Activated naive CD4-positive, alpha-beta T cell treated with anti-CD3 and anti-CD28 coated beads, Interleukin-2, amount 10 ng/mL, durations not matched to agents 7 days and 5 days (primary cell): Measurements from ENCODE around the gene PLD3.
A peak's percentile ranks its signal among the peaks of the same experiment; 100 is the strongest.

Experiments used
- CTCF ChIA-PET: fragments of 350-600 bp; sonication (Branson Sonifier 250); formaldehyde crosslinking; loops from one replicate; lab custom pipeline; 2021; ENCODE audit warnings: antibody characterized with exemption; lab: Charles Lee
- DNase-seq: peaks from one replicate; pipeline ENCODE4 v3.0.0-alpha.2; 2020
- H3K27ac Mint-ChIP-seq: one replicate; pipeline ENCODE4 v1.8.0; 2021; ENCODE audit warnings: mild to moderate bottlenecking, moderate library complexity, mixed read lengths
- H3K27me3 Mint-ChIP-seq: one replicate; pipeline ENCODE4 v1.8.0; 2021; ENCODE audit warnings: mild to moderate bottlenecking, mixed read lengths
- H3K36me3 Mint-ChIP-seq: one replicate; pipeline ENCODE4 v1.8.0; 2021; ENCODE audit warnings: mixed read lengths
- H3K4me1 Mint-ChIP-seq: one replicate; pipeline ENCODE4 v1.8.0; 2021; ENCODE audit warnings: mixed read lengths
- H3K4me3 Mint-ChIP-seq: one replicate; pipeline ENCODE4 v1.8.0; 2021; ENCODE audit warnings: mild to moderate bottlenecking, moderate library complexity, mixed read lengths
- H3K9me3 Mint-ChIP-seq: one replicate; pipeline ENCODE4 v1.8.0; 2021; ENCODE audit warnings: mixed read lengths

The PLD3 gene

DNA sequence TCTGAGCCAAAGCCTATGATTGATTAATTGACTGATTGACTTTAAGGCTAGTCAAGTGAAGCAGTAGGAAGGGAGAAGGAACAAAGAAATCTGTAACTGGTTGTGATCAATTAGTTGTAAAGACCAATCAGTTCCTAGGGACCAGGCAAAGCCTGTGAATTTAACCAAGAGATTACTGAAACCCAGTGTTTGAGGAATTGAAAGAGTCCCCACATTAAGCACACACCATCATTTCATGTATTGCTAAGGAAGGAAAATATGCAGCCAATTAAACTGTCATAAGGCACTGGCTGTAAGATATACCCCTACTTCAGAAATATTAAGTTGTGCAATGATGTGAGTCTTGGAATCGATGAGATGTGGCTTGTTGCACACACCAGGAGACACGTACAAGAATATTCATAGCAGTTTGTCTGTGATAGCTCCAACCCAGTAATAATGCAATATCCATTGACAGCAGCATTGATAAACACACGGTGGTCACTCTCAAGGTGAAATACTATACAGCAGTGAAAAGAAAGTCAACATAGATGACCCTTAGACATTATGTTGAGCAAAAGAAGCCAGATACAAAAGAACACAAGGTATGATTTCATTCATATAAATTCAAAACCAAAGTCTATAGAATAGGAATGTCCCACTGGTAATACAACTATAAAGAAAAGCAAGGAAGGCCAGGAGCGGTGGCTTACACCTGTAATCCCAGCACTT lies 9.3 kb upstream of the PLD3 start:
- Mint-ChIP-seq H3K27ac (no peak overlapping the region), H3K4me1 (no peaks in the 10 kb centered on the region), H3K4me3 (no peak overlapping the region), H3K9me3 (no peaks in the 10 kb centered on the region), H3K27me3 (no peaks in the 10 kb centered on the region), H3K36me3 (peaks cover 15% of the 10 kb centered on the region)
- CTCF ChIA-PET, result no interaction called here
- DNase-seq, result no peak

DNA sequence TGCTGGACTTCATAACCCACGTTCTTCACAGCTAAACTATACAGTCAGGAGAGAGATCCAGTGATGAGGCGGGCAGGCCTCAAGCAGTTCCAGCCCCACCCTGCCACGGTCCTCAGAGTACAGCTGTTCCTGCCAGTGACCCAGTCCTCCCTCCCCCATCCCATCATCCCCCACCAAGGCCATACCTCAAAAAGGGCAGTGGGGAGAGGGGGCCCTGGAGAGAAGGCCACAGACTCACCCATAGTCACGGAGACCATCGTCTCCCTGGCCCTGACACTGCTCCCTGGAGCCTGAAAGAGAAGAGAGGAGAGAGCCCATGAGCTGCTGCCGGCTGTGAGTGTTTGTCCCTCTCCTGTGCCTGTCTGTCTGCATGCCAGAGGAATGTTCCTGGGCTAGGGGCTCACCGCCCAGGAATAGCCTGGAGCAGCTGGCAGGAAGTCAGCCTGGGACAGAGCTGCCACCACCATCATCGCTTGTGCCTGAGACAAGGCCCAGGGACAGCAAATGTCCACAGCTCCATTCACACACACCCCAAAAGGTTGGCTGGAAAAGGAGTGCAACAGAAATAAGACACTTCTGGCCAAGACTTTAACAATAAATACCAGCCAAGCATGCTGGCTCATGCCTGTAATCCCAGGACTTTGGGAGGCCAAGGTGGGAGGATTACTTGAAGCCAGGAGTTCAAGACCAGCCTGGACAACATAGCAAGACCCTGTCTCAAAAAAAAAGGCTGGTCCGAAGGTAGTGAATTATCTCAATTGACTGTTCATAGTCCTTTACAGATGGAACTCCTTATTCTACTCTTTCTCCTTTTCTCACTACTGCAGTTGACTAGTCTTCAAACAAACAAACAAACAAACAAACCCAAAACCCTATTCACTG lies 6.7 kb upstream of the PLD3 start:
- peaks cover 6% of the 10 kb centered on the region for H3K4me1 Mint-ChIP-seq
- no peak overlapping the region for H3K4me3 Mint-ChIP-seq
- no peak overlapping the region for H3K27ac Mint-ChIP-seq
- no peak for DNase-seq
- CTCF ChIA-PET, result interaction anchor here (0.7 kb wide), 1 partner anchor 37 kb away, joined by 3 read pairs; no protein-coding TSS in a partner anchor
- no peaks in the 10 kb centered on the region for H3K9me3 Mint-ChIP-seq
- H3K36me3 Mint-ChIP-seq, result peaks cover 13% of the 10 kb centered on the region
- H3K27me3 Mint-ChIP-seq, result no peaks in the 10 kb centered on the region

DNA sequence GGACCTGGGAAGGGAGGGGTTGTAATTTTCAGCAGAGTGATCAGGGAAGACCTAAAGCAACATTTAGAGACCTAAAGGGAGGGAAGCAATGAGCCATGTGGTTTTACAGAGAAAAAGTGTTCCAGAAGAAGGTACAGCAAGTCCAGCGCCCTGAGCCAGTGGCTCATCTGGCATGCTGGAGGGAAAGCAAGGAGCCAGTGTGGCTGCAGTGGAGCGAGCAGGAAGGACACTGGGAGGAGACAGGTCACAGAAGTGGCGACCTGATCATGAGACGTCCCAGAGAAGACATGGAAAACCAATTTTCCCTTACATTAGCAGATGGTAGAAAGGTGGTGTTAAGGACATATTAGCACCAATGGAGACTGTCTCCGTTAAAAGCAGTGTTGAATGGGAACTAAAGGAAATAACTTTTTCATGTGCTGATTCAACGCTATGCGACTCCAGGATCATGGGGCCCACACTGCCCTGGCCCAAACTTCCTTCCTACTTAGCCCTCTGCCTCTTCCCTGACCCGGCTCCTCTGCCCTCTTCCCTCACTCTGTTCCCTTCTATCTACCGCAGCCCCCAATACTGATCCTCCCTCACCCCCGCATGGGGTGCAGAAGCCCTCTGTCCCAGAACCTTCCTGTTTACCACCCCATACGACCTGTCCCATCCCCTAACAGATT lies 5.7 kb upstream of the PLD3 start:
- no peaks in the 10 kb centered on the region for H3K9me3 Mint-ChIP-seq
- H3K27me3 Mint-ChIP-seq, result no peaks in the 10 kb centered on the region
- H3K4me3 Mint-ChIP-seq, result no peak overlapping the region
- no peak for DNase-seq
- peaks cover 16% of the 10 kb centered on the region for H3K36me3 Mint-ChIP-seq
- H3K27ac Mint-ChIP-seq, result no peak overlapping the region
- peaks cover 16% of the 10 kb centered on the region for H3K4me1 Mint-ChIP-seq
- CTCF ChIA-PET, result interaction anchor here (0.7 kb wide), 1 partner anchor 38 kb away, joined by 3 read pairs; no protein-coding TSS in a partner anchor

DNA sequence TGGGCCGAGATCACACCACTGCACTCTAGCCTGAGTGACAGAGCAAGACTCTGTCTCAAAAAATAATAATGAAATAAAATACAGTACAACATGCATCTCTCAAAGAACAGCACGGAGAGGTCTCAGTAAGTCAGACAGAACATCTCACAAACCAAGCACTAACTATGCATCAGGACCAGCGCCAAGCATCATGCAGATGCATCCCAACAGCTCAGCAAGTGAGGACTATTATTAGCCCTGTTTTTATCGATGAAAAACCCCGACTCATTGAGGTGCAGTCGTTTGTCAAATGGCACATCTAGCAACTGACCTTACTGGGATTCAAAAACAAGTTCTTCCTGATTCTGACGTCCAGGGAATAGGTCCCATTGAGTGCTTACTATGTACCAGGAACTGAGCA lies 4.1 kb upstream of the PLD3 start:
- CTCF ChIA-PET, result no interaction called here
- H3K27me3 Mint-ChIP-seq, result peaks cover 4% of the 10 kb centered on the region
- H3K27ac Mint-ChIP-seq, result no peak overlapping the region
- no peak for DNase-seq
- H3K4me3 Mint-ChIP-seq, result no peak overlapping the region
- peaks cover 12% of the 10 kb centered on the region for H3K36me3 Mint-ChIP-seq
- peaks cover 22% of the 10 kb centered on the region for H3K4me1 Mint-ChIP-seq
- H3K9me3 Mint-ChIP-seq, result no peaks in the 10 kb centered on the region

DNA sequence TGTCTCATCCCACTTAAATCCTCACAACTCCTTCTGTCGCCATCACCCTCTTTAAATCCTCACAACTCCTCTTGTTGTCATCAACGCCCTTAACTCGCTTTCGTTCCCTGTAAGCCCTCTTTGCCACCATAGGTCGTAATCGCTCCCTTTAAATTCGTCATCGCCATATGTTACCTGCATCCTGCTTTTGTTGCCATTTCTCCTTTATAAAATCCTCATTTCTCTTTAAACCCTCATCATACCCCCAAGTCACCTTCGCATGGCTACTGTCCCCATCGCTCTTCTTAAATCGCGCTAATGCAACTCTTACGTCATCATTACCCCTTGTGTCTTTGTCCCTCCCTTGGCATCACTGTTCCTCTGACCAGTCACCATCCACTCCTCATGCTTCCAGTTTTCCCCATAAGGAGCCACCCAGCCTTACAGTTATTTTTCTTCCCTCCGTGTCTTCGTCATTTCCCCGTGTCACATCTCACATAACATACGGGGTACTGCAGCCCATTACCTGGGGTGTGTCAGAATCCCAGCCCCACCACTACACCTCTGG lies 539 bp downstream of the PLD3 start:
- Mint-ChIP-seq H3K36me3 (peaks cover 5% of the 10 kb centered on the region), H3K27ac (peak overlapping the region; percentile 87), H3K27me3 (peaks cover 4% of the 10 kb centered on the region), H3K4me3 (peak overlapping the region; percentile 80), H3K9me3 (no peaks in the 10 kb centered on the region), H3K4me1 (peaks cover 35% of the 10 kb centered on the region)
- CTCF ChIA-PET, result no interaction called here
- DNase-seq, result peak; percentile 24

DNA sequence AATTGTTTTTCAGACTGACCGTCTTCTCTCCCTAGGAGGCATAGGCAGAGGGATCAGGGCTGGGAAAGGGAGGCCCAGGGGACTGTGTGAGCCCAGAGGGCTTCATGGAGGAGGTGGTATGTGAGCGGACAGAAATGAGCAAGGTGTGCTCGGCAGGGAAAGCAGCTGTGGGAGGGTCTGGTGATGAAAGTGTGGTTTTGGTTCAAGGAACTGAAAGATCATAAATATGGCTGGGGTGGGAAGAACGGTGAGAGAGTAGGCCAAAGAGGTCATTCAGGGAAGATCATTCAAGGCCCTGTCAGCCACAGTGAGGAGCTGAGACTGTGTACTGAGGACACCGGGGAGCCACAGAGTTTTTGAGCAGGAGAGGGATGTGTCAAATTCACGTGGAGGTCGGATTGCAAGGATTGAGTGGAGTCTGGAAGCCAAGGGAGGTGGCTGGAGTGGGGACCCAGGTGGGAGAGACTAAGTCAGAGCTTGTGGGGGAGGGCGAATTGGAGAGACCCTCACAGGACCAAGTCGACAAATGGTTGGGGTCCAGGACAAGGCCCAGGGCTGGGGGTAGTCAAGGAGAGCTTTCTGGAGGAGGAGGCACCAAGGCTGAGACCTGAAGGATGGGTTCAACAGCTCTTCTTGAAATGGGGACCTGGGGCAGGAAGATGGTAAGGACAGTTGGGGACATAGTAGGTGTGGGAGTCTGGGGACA lies 7.6 kb downstream of the PLD3 start:
- H3K4me3 Mint-ChIP-seq, result no peak overlapping the region
- H3K36me3 Mint-ChIP-seq, result no peaks in the 10 kb centered on the region
- H3K27ac Mint-ChIP-seq, result no peak overlapping the region
- CTCF ChIA-PET, result no interaction called here
- no peaks in the 10 kb centered on the region for H3K9me3 Mint-ChIP-seq
- no peaks in the 10 kb centered on the region for H3K27me3 Mint-ChIP-seq
- no peak for DNase-seq
- peaks cover 6% of the 10 kb centered on the region for H3K4me1 Mint-ChIP-seq

DNA sequence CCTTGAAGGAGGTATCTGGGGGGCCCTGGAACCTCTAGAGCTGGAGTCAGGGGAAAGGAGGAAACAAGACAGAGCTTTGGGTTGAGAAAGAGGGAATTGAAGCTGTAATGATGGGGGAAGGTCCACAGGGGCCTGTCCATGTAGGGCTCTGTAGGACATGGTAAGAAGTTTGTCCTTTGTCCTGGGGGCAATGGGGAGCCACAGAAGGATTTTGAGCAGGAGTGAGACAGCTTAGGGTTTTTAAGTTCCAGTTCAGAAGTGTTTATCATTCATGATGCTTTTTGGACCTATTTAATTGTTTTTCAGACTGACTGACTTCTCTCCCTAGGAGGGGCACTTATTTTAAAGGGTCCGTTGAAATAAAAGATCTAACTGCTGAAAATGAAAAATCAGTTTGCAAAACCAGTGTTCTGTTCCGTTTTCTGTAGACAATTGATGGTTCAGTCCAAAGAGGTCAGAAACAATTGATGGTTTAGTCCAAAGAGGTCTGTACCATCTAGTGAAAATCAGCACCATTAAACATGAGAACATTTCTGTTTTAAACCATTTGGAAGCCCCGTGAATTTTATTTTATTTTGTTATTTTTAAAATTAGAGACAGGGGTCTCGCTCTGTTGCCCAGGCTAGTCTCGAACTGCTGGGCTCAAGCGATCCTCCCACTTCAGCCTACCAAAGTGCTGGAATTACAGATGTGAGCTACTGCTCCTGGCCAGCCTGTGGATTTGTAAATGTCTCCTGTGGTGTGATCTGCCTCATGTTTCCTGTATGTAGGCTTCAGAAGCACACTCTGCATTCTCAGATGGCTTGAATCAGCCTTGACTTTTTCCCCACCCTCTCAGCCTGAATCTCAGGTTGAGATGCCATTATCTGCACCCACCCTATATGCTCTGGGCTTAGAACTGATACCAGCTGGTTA lies 8.4 kb downstream of the PLD3 start:
- no peak for DNase-seq
- CTCF ChIA-PET, result no interaction called here
- Mint-ChIP-seq H3K4me3 (no peak overlapping the region), H3K36me3 (no peaks in the 10 kb centered on the region), H3K4me1 (peaks cover 3% of the 10 kb centered on the region), H3K27me3 (no peaks in the 10 kb centered on the region), H3K9me3 (no peaks in the 10 kb centered on the region), H3K27ac (no peak overlapping the region)

DNA sequence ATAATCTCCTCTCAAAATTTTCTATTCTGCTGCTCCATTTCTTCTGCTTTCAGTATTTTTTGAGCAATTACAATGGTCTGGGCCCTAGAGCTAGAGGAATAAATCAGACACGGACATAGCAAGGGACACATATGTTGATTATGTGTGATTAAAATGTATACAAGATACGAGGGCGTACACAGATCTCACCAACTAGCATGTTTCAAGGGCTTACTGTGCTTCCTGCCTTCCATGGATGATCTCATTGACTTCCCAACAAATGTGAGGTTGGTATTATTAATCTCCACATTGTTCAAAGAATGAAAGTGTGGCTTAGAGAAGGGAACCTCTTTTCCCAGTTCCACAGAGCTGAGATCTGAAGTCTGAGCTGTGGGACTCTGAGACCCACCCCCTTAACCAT lies 9.1 kb downstream of the PLD3 start:
- H3K27ac Mint-ChIP-seq, result no peak overlapping the region
- DNase-seq, result no peak
- CTCF ChIA-PET, result no interaction called here
- no peaks in the 10 kb centered on the region for H3K27me3 Mint-ChIP-seq
- no peak overlapping the region for H3K4me3 Mint-ChIP-seq
- H3K9me3 Mint-ChIP-seq, result no peaks in the 10 kb centered on the region
- H3K36me3 Mint-ChIP-seq, result no peaks in the 10 kb centered on the region
- H3K4me1 Mint-ChIP-seq, result peaks cover 7% of the 10 kb centered on the region

DNA sequence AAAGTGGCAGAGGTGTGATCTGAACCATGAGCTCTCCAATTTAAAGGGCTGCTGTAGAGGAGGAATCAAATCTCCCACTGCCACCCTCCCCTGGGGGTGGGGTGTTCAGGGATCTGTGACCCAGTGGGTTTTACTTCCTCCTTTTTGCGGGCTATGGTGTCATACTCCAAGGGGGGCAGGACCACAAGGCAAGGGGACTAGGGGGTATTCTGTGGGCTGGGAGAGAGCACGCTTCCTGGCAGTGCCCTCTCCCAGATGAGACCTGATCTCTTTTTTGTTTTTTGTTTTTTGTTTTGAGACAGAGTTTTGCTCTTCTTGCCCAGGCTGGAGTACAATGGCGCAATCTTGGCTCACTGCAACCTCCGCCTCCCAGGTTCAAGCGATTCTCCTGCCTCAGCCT lies 10.3 kb downstream of the PLD3 start:
- no peak for DNase-seq
- no peak overlapping the region for H3K27ac Mint-ChIP-seq
- CTCF ChIA-PET, result no interaction called here
- peaks cover 17% of the 10 kb centered on the region for H3K4me1 Mint-ChIP-seq
- H3K36me3 Mint-ChIP-seq, result peaks cover 2% of the 10 kb centered on the region
- no peak overlapping the region for H3K4me3 Mint-ChIP-seq
- H3K9me3 Mint-ChIP-seq, result no peaks in the 10 kb centered on the region
- no peaks in the 10 kb centered on the region for H3K27me3 Mint-ChIP-seq

DNA sequence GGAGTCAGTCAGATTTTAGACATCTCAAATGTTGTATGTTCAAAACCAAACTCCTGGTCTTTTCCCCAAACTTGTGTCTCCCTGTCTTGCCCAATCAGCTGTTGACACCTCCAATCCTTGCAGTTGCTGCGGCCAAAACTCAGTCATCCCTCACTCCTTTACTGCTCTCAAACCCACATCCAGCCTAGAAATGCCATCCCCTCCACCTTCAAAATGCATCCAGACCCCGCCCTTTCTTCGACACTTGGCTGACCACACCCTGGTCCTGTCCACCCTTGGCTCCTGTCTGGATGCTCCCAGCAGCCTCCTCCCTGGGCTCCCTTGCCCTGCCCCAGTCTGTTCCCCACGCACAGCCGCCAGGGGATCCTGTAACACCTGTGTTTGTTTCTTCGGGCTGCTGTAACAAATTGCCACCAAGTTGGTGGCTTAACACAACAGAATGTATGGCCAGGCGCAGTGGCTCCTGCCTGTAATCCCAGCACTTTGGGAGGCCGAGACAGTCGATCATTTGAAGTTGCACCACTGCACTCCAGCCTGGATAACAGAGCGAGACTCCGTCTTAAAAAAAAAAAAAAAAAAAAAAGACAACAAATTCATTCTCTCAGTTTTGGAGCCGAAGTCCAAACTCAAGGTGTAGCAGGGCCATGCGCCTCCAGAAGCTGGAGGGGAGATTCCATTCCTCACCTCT lies 11.7 kb downstream of the PLD3 start:
- Mint-ChIP-seq H3K4me3 (no peak overlapping the region), H3K27ac (no peak overlapping the region), H3K27me3 (no peaks in the 10 kb centered on the region), H3K9me3 (no peaks in the 10 kb centered on the region), H3K4me1 (peaks cover 24% of the 10 kb centered on the region), H3K36me3 (peaks cover 4% of the 10 kb centered on the region)
- DNase-seq, result no peak
- CTCF ChIA-PET, result no interaction called here

DNA sequence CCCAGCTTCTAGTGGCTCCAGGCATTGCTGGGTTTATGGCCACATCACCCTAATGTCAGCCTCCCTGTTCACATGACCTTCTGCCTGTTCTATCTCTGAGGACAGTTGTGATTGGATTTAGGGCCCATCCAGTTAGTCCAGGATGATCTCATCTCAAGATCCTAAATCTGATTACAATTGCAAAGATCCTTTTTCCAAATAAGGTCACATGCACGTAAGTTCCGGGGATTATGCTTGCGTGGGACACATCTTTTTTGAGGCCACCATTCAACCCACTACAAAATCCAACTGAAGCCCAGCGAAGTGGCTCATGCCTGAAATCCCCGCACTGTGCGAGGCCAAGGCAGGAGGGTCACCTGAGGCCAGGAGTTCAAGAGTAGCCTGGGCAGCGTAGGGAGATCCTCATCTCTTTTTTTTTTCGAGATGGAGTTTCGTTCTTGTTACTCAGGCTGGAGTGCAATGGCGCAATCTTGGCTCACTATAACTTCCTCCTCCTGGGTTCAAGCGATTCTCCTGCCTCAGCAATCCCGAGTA lies 12.3 kb downstream of the PLD3 start:
- no peak for DNase-seq
- Mint-ChIP-seq H3K36me3 (peaks cover 4% of the 10 kb centered on the region), H3K4me1 (peaks cover 27% of the 10 kb centered on the region), H3K27ac (no peak overlapping the region), H3K27me3 (no peaks in the 10 kb centered on the region), H3K4me3 (no peak overlapping the region), H3K9me3 (no peaks in the 10 kb centered on the region)
- CTCF ChIA-PET, result no interaction called here

DNA sequence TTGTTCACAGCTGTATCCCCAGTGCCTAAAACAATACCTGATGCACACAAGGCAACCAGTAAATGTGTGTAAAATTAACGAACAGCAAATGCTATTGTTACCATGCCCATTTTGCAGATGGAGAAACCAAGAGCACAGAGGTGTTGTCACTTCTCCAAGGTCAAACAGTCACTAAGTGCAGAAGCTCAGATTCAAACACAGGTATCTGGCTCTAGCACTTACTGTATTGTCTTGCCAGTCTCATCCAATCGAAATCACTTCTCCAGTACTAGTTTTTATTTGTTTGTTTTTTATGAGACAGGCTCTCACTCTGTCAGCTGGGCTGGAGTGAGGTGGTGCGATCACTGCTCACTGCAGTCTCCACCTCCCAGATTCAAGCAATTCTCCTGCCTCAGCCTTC lies 13.7 kb downstream of the PLD3 start:
- CTCF ChIA-PET, result no interaction called here
- no peak overlapping the region for H3K4me3 Mint-ChIP-seq
- H3K27me3 Mint-ChIP-seq, result no peaks in the 10 kb centered on the region

More for the DNA sequence above, 13.7 kb downstream of the PLD3 start:
- H3K36me3 Mint-ChIP-seq, result peaks cover 4% of the 10 kb centered on the region
- no peak overlapping the region for H3K27ac Mint-ChIP-seq
- peaks cover 25% of the 10 kb centered on the region for H3K4me1 Mint-ChIP-seq
- DNase-seq, result no peak
- no peaks in the 10 kb centered on the region for H3K9me3 Mint-ChIP-seq
